ENCODE results near the gene ROR2. TPM values are rescaled to one million over a fixed set of nuclear protein-coding genes. Genes with fewer than 3 reads are reported as not detected.

ROR2 gene
- polyA plus RNA-seq, 4 donors, result 0.54 to 5.6 (median 3.2) TPM; not detected in 1

GRCh38 chr9:91946653-91947488 is 3.2 kb downstream of the ROR2 start:
- Histone ChIP-seq H3K27ac (ENCODE audit: low read depth in 1 of 3, low read length in 2 of 3) (peak overlapping the region in 2 of 3 donors; percentile 36 to 73), H3K4me3 (ENCODE audit: low read depth in 1 of 3, low read length in 3 of 3) (no peak overlapping the region), H3K9me3 (ENCODE audit: control insufficient read depth in 2 of 2, insufficient read depth in 1 of 2, low read depth in 1 of 2, low read length in 1 of 2) (no peaks in the 10 kb centered on the region), H3K36me3 (ENCODE audit: control insufficient read depth in 3 of 3, insufficient read depth in 2 of 3, low read depth in 1 of 3, low read length in 3 of 3) (no peaks in the 10 kb centered on the region), H3K27me3 (ENCODE audit: control insufficient read depth in 3 of 3, insufficient read depth in 3 of 3, low read length in 3 of 3) (peaks cover 8 to 14% (median 11%) of the 10 kb centered on the region in 3 donors), H3K4me1 (ENCODE audit: control insufficient read depth in 3 of 3, insufficient read depth in 2 of 3, low read depth in 1 of 3, low read length in 2 of 3) (peaks cover 0 to 15% (median 0%) of the 10 kb centered on the region in 3 donors)
- FAIRE-seq (no peak), DNase-seq (no peak)
- 76 to 92% (median 86%) methylated on average over 5 of the region's 5 CpGs for WGBS, 3 donors

- Histone ChIP-seq H3K27ac (ENCODE audit: low read depth in 1 of 3, low read length in 2 of 3) (peak overlapping the region in 2 of 3 donors; percentile 36 to 73), H3K4me3 (ENCODE audit: low read depth in 1 of 3, low read length in 3 of 3) (no peak overlapping the region), H3K9me3 (ENCODE audit: control insufficient read depth in 2 of 2, insufficient read depth in 1 of 2, low read depth in 1 of 2, low read length in 1 of 2) (no peaks in the 10 kb centered on the region), H3K4me1 (ENCODE audit: control insufficient read depth in 3 of 3, insufficient read depth in 2 of 3, low read depth in 1 of 3, low read length in 2 of 3) (peaks cover 0 to 15% (median 0%) of the 10 kb centered on the region in 3 donors), H3K27me3 (ENCODE audit: control insufficient read depth in 3 of 3, insufficient read depth in 3 of 3, low read length in 3 of 3) (peaks cover 8 to 14% (median 11%) of the 10 kb centered on the region in 3 donors), H3K36me3 (ENCODE audit: control insufficient read depth in 3 of 3, insufficient read depth in 2 of 3, low read depth in 1 of 3, low read length in 3 of 3) (no peaks in the 10 kb centered on the region)
- FAIRE-seq (no peak), DNase-seq (no peak)
- 62 to 70% (median 67%) methylated on average over 5 of the region's 5 CpGs for WGBS, 3 donors
Observed at GRCh38 chr9:91946196-91946595, 3.8 kb downstream of the ROR2 start.

GRCh38 chr9:91945277-91946085 is 4.5 kb downstream of the ROR2 start:
- Histone ChIP-seq H3K4me1 (ENCODE audit: control insufficient read depth in 3 of 3, insufficient read depth in 2 of 3, low read depth in 1 of 3, low read length in 2 of 3) (peaks cover 0 to 15% (median 0%) of the 10 kb centered on the region in 3 donors), H3K27me3 (ENCODE audit: control insufficient read depth in 3 of 3, insufficient read depth in 3 of 3, low read length in 3 of 3) (peaks cover 8 to 14% (median 11%) of the 10 kb centered on the region in 3 donors), H3K4me3 (ENCODE audit: low read depth in 1 of 3, low read length in 3 of 3) (no peak overlapping the region), H3K36me3 (ENCODE audit: control insufficient read depth in 3 of 3, insufficient read depth in 2 of 3, low read depth in 1 of 3, low read length in 3 of 3) (no peaks in the 10 kb centered on the region), H3K9me3 (ENCODE audit: control insufficient read depth in 2 of 2, insufficient read depth in 1 of 2, low read depth in 1 of 2, low read length in 1 of 2) (no peaks in the 10 kb centered on the region), H3K27ac (ENCODE audit: low read depth in 1 of 3, low read length in 2 of 3) (peak overlapping the region in 2 of 3 donors; percentile 68 to 73)
- DNase-seq, result peak; percentile 13 to 54
- 8 to 31% (median 21%) methylated on average over 10 of the region's 10 CpGs for WGBS, 3 donors
- no peak for FAIRE-seq

- H3K4me3 ChIP-seq (ENCODE audit: low read depth in 1 of 3, low read length in 3 of 3), result no peak overlapping the region
- DNase-seq, result no peak
- no peak for FAIRE-seq
- peaks cover 0 to 15% (median 0%) of the 10 kb centered on the region in 3 donors for H3K4me1 ChIP-seq (ENCODE audit: control insufficient read depth in 3 of 3, insufficient read depth in 2 of 3, low read depth in 1 of 3, low read length in 2 of 3)
- H3K27me3 ChIP-seq (ENCODE audit: control insufficient read depth in 3 of 3, insufficient read depth in 3 of 3, low read length in 3 of 3), result peaks cover 4 to 14% (median 8%) of the 10 kb centered on the region in 3 donors
- H3K9me3 ChIP-seq (ENCODE audit: control insufficient read depth in 2 of 2, insufficient read depth in 1 of 2, low read depth in 1 of 2, low read length in 1 of 2), result no peaks in the 10 kb centered on the region
- 78 to 79% (median 79%) methylated on average over 6 of the region's 6 CpGs for WGBS, 3 donors
- H3K27ac ChIP-seq (ENCODE audit: low read depth in 1 of 3, low read length in 2 of 3), result peak overlapping the region in 2 of 3 donors; percentile 39 to 73
- peaks cover 0 to 3% (median 0%) of the 10 kb centered on the region in 3 donors for H3K36me3 ChIP-seq (ENCODE audit: control insufficient read depth in 3 of 3, insufficient read depth in 2 of 3, low read depth in 1 of 3, low read length in 3 of 3)
Observed at GRCh38 chr9:91944711-91945110, 5.3 kb downstream of the ROR2 start.

- Histone ChIP-seq H3K27ac (ENCODE audit: low read depth in 1 of 3, low read length in 2 of 3) (no peak overlapping the region), H3K4me3 (ENCODE audit: low read depth in 1 of 3, low read length in 3 of 3) (no peak overlapping the region), H3K9me3 (ENCODE audit: control insufficient read depth in 2 of 2, insufficient read depth in 1 of 2, low read depth in 1 of 2, low read length in 1 of 2) (no peaks in the 10 kb centered on the region), H3K27me3 (ENCODE audit: control insufficient read depth in 3 of 3, insufficient read depth in 3 of 3, low read length in 3 of 3) (peaks cover 3 to 8% (median 8%) of the 10 kb centered on the region in 3 donors), H3K4me1 (ENCODE audit: control insufficient read depth in 3 of 3, insufficient read depth in 2 of 3, low read depth in 1 of 3, low read length in 2 of 3) (peaks cover 0 to 15% (median 0%) of the 10 kb centered on the region in 3 donors), H3K36me3 (ENCODE audit: control insufficient read depth in 3 of 3, insufficient read depth in 2 of 3, low read depth in 1 of 3, low read length in 3 of 3) (peaks cover 0 to 4% (median 0%) of the 10 kb centered on the region in 3 donors)
- WGBS, 3 donors, result 90 to 91% (median 91%) methylated on average over 8 of the region's 8 CpGs
- no peak for FAIRE-seq
- DNase-seq, result no peak
Observed at GRCh38 chr9:91943478-91944470, 6.3 kb downstream of the ROR2 start.

GRCh38 chr9:91942201-91942600 is 7.8 kb downstream of the ROR2 start:
- H3K9me3 ChIP-seq (ENCODE audit: control insufficient read depth in 2 of 2, insufficient read depth in 1 of 2, low read depth in 1 of 2, low read length in 1 of 2), result no peaks in the 10 kb centered on the region
- no peak overlapping the region for H3K4me3 ChIP-seq (ENCODE audit: low read depth in 1 of 3, low read length in 3 of 3)
- peaks cover 0 to 15% (median 0%) of the 10 kb centered on the region in 3 donors for H3K4me1 ChIP-seq (ENCODE audit: control insufficient read depth in 3 of 3, insufficient read depth in 2 of 3, low read depth in 1 of 3, low read length in 2 of 3)
- FAIRE-seq (no peak), DNase-seq (no peak)
- no peak overlapping the region for H3K27ac ChIP-seq (ENCODE audit: low read depth in 1 of 3, low read length in 2 of 3)
- WGBS, 3 donors, result 41 to 64% (median 57%) methylated on average over 5 of the region's 5 CpGs
- peaks cover 0 to 4% (median 0%) of the 10 kb centered on the region in 3 donors for H3K36me3 ChIP-seq (ENCODE audit: control insufficient read depth in 3 of 3, insufficient read depth in 2 of 3, low read depth in 1 of 3, low read length in 3 of 3)
- peaks cover 0 to 2% (median 0%) of the 10 kb centered on the region in 3 donors for H3K27me3 ChIP-seq (ENCODE audit: control insufficient read depth in 3 of 3, insufficient read depth in 3 of 3, low read length in 3 of 3)

GRCh38 chr9:91939978-91940377 is 10.1 kb downstream of the ROR2 start:
- H3K36me3 ChIP-seq (ENCODE audit: control insufficient read depth in 3 of 3, insufficient read depth in 2 of 3, low read depth in 1 of 3, low read length in 3 of 3), result peaks cover 0 to 12% (median 0%) of the 10 kb centered on the region in 3 donors
- DNase-seq, result no peak

More at GRCh38 chr9:91939978-91940377, 10.1 kb downstream of the ROR2 start:
- 87 to 95% (median 92%) methylated on average over 7 of the region's 7 CpGs for WGBS, 3 donors
- H3K4me3 ChIP-seq (ENCODE audit: low read depth in 1 of 3, low read length in 3 of 3), result no peak overlapping the region
- no peak for FAIRE-seq
- no peaks in the 10 kb centered on the region for H3K9me3 ChIP-seq (ENCODE audit: control insufficient read depth in 2 of 2, insufficient read depth in 1 of 2, low read depth in 1 of 2, low read length in 1 of 2)
- H3K27ac ChIP-seq (ENCODE audit: low read depth in 1 of 3, low read length in 2 of 3), result no peak overlapping the region
- peaks cover 0 to 2% (median 0%) of the 10 kb centered on the region in 3 donors for H3K27me3 ChIP-seq (ENCODE audit: control insufficient read depth in 3 of 3, insufficient read depth in 3 of 3, low read length in 3 of 3)
- no peaks in the 10 kb centered on the region for H3K4me1 ChIP-seq (ENCODE audit: control insufficient read depth in 3 of 3, insufficient read depth in 2 of 3, low read depth in 1 of 3, low read length in 2 of 3)

Data from small intestine (tissue), 7 donors.